ENCODE data around the gene L3MBTL2.
"Not testable (repeated sequence)": the region's sequence is repeated elsewhere in the genome, so short reads cannot be mapped to it uniquely, and the experiment has no call there.

Gene L3MBTL2

GRCh38 chr22:41204992-41205900 lies at the start of gene L3MBTL2:
Gene L3MBTL2 (plus strand): TSS chr22:41205312. CDS start chr22:41205363, 51 bp downstream.
- Mint-ChIP-seq H3K27ac (peak within 1 kb of the TSS; percentile 95), H3K4me3 (peak within 1 kb of the TSS; percentile 95), H3K36me3 (ENCODE audit: low read depth) (peaks cover 18% of the 10 kb centered on the region), H3K9me3 (no peaks in the 10 kb centered on the region), H3K27me3 (peaks cover 16% of the 10 kb centered on the region), H3K4me1 (ENCODE audit: low read depth) (peaks cover 30% of the 10 kb centered on the region)

GRCh38 chr22:41157083-41157482 lies 48.0 kb upstream of the L3MBTL2 start:
- Mint-ChIP-seq H3K36me3 (ENCODE audit: low read depth) (peaks cover 80% of the 10 kb centered on the region), H3K4me1 (ENCODE audit: low read depth) (no peaks in the 10 kb centered on the region), H3K27ac (no peak overlapping the region), H3K9me3 (no peaks in the 10 kb centered on the region), H3K4me3 (no peak overlapping the region), H3K27me3 (no peaks in the 10 kb centered on the region)

GRCh38 chr22:41169157-41169556 lies 36.0 kb upstream of the L3MBTL2 start:
- no peak overlapping the region for H3K4me3 Mint-ChIP-seq

GRCh38 chr22:41171996-41172395 lies 33.1 kb upstream of the L3MBTL2 start:
- peaks cover 64% of the 10 kb centered on the region for H3K36me3 Mint-ChIP-seq (ENCODE audit: low read depth)
- H3K9me3 Mint-ChIP-seq = no peaks in the 10 kb centered on the region
- no peak overlapping the region for H3K4me3 Mint-ChIP-seq
- H3K27ac Mint-ChIP-seq = no peak overlapping the region
- H3K27me3 Mint-ChIP-seq = no peaks in the 10 kb centered on the region
- H3K4me1 Mint-ChIP-seq (ENCODE audit: low read depth) = peaks cover 5% of the 10 kb centered on the region

More at GRCh38 chr22:41169157-41169556, 36.0 kb upstream of the L3MBTL2 start:
- Mint-ChIP-seq H3K27ac (no peak overlapping the region), H3K4me1 (ENCODE audit: low read depth) (no peaks in the 10 kb centered on the region), H3K27me3 (no peaks in the 10 kb centered on the region), H3K9me3 (no peaks in the 10 kb centered on the region), H3K36me3 (ENCODE audit: low read depth) (peaks cover 62% of the 10 kb centered on the region)

- Mint-ChIP-seq H3K4me1 (ENCODE audit: low read depth) (peaks cover 5% of the 10 kb centered on the region), H3K27ac (no peak overlapping the region), H3K4me3 (no peak overlapping the region), H3K27me3 (no peaks in the 10 kb centered on the region), H3K36me3 (ENCODE audit: low read depth) (peaks cover 58% of the 10 kb centered on the region), H3K9me3 (no peaks in the 10 kb centered on the region)
These were observed 29.6 kb upstream of the L3MBTL2 start for GRCh38 chr22:41175546-41175945.

GRCh38 chr22:41177040-41177621 lies 28.0 kb upstream of the L3MBTL2 start:
- no peaks in the 10 kb centered on the region for H3K27me3 Mint-ChIP-seq
- no peak overlapping the region for H3K27ac Mint-ChIP-seq
- H3K4me3 Mint-ChIP-seq = no peak overlapping the region
- peaks cover 57% of the 10 kb centered on the region for H3K36me3 Mint-ChIP-seq (ENCODE audit: low read depth)
- H3K9me3 Mint-ChIP-seq = no peaks in the 10 kb centered on the region
- peaks cover 5% of the 10 kb centered on the region for H3K4me1 Mint-ChIP-seq (ENCODE audit: low read depth)

GRCh38 chr22:41177622-41178424 lies 27.3 kb upstream of the L3MBTL2 start:
- Mint-ChIP-seq H3K9me3 (no peaks in the 10 kb centered on the region), H3K36me3 (ENCODE audit: low read depth) (peaks cover 52% of the 10 kb centered on the region), H3K4me1 (ENCODE audit: low read depth) (peaks cover 5% of the 10 kb centered on the region), H3K27ac (no peak overlapping the region), H3K27me3 (no peaks in the 10 kb centered on the region), H3K4me3 (no peak overlapping the region)

- Mint-ChIP-seq H3K27ac (peak overlapping the region; percentile 23), H3K4me1 (ENCODE audit: low read depth) (peaks cover 5% of the 10 kb centered on the region), H3K4me3 (no peak overlapping the region), H3K9me3 (no peaks in the 10 kb centered on the region), H3K27me3 (no peaks in the 10 kb centered on the region), H3K36me3 (ENCODE audit: low read depth) (peaks cover 45% of the 10 kb centered on the region)
These were observed 26.6 kb upstream of the L3MBTL2 start for GRCh38 chr22:41178425-41178975.

- H3K27me3 Mint-ChIP-seq; H3K9me3 Mint-ChIP-seq; H3K4me3 Mint-ChIP-seq; H3K27ac Mint-ChIP-seq; H3K4me1 Mint-ChIP-seq (ENCODE audit: low read depth): not testable (repeated sequence)
- H3K36me3 Mint-ChIP-seq (ENCODE audit: low read depth) = peaks cover 42% of the 10 kb centered on the region
These were observed 24.8 kb upstream of the L3MBTL2 start for GRCh38 chr22:41180362-41180761.

- Mint-ChIP-seq H3K36me3 (ENCODE audit: low read depth) (peaks cover 37% of the 10 kb centered on the region), H3K27ac (no peak overlapping the region), H3K4me1 (ENCODE audit: low read depth) (no peaks in the 10 kb centered on the region), H3K4me3 (no peak overlapping the region), H3K9me3 (no peaks in the 10 kb centered on the region), H3K27me3 (no peaks in the 10 kb centered on the region)
These were observed 24.2 kb upstream of the L3MBTL2 start for GRCh38 chr22:41180926-41181325.

GRCh38 chr22:41181349-41182241 lies 23.5 kb upstream of the L3MBTL2 start:
- H3K4me3 Mint-ChIP-seq = no peak overlapping the region
- H3K36me3 Mint-ChIP-seq (ENCODE audit: low read depth) = peaks cover 30% of the 10 kb centered on the region
- H3K27ac Mint-ChIP-seq = no peak overlapping the region
- no peaks in the 10 kb centered on the region for H3K9me3 Mint-ChIP-seq
- no peaks in the 10 kb centered on the region for H3K27me3 Mint-ChIP-seq
- H3K4me1 Mint-ChIP-seq (ENCODE audit: low read depth) = no peaks in the 10 kb centered on the region

- H3K9me3 Mint-ChIP-seq = no peaks in the 10 kb centered on the region
- H3K27ac Mint-ChIP-seq = no peak overlapping the region
- H3K4me1 Mint-ChIP-seq (ENCODE audit: low read depth) = no peaks in the 10 kb centered on the region
- H3K36me3 Mint-ChIP-seq (ENCODE audit: low read depth) = peaks cover 7% of the 10 kb centered on the region
- no peak overlapping the region for H3K4me3 Mint-ChIP-seq
- no peaks in the 10 kb centered on the region for H3K27me3 Mint-ChIP-seq
These were observed 20.4 kb upstream of the L3MBTL2 start for GRCh38 chr22:41184679-41185078.

GRCh38 chr22:41191467-41191866 lies 13.6 kb upstream of the L3MBTL2 start:
- H3K4me1 Mint-ChIP-seq (ENCODE audit: low read depth) = no peaks in the 10 kb centered on the region
- H3K4me3 Mint-ChIP-seq = no peak overlapping the region
- no peak overlapping the region for H3K27ac Mint-ChIP-seq
- no peaks in the 10 kb centered on the region for H3K9me3 Mint-ChIP-seq
- H3K27me3 Mint-ChIP-seq = peaks cover 1% of the 10 kb centered on the region
- no peaks in the 10 kb centered on the region for H3K36me3 Mint-ChIP-seq (ENCODE audit: low read depth)

GRCh38 chr22:41193829-41194228 lies 11.3 kb upstream of the L3MBTL2 start:
- peaks cover 9% of the 10 kb centered on the region for H3K4me1 Mint-ChIP-seq (ENCODE audit: low read depth)
- H3K36me3 Mint-ChIP-seq (ENCODE audit: low read depth) = no peaks in the 10 kb centered on the region
- H3K9me3 Mint-ChIP-seq = no peaks in the 10 kb centered on the region
- no peak overlapping the region for H3K4me3 Mint-ChIP-seq
- H3K27ac Mint-ChIP-seq = no peak overlapping the region
- H3K27me3 Mint-ChIP-seq = peaks cover 8% of the 10 kb centered on the region
